ENCODE data around the gene CAMKK1. TPM values are rescaled to one million over a fixed set of nuclear protein-coding genes. Genes with fewer than 3 reads are reported as not detected.

CAMKK1 gene
- total and polyA plus RNA-seq, 2 experiments from 2014 or later: 4.3 to 7.1 TPM

GRCh38 chr17:3914312-3914670, 21.4 kb upstream of the CAMKK1 start:
- Mint-ChIP-seq H3K36me3 (ENCODE audit: low read depth) (no peaks in the 10 kb centered on the region), H3K27ac (no peak overlapping the region), H3K27me3 (ENCODE audit: insufficient read depth, low read depth, poor library complexity) (peaks cover 7% of the 10 kb centered on the region), H3K4me3 (no peak overlapping the region), H3K4me1 (peaks cover 5% of the 10 kb centered on the region; the same call in 1 of the 3 replicates), H3K9me3 (no peaks in the 10 kb centered on the region)
- H3K79me2 ChIP-seq (replicated peaks; ENCODE audit: insufficient read depth): no peaks in the 10 kb centered on the region
- H3F3A ChIP-seq (replicated peaks; ENCODE audit: low read depth): no peaks in the 10 kb centered on the region
- H2AFZ ChIP-seq: no peak overlapping the region
- no peaks in the 10 kb centered on the region for H3K9me2 ChIP-seq (ENCODE audit: insufficient read depth)
- H3K27ac ChIP-seq (ENCODE audit: low read depth): no peak overlapping the region
- H4K20me1 ChIP-seq (replicated peaks; ENCODE audit: insufficient read depth): no peaks in the 10 kb centered on the region
- no peaks in the 10 kb centered on the region for H3K27me3 ChIP-seq (ENCODE audit: insufficient read depth)
- no peak overlapping the region for H3K4me3 ChIP-seq
- DNase-seq (ENCODE audit: low spot score) (no peak), ATAC-seq (no peak)
- H3K4me2 ChIP-seq: no peak overlapping the region
- TF ChIP-seq EZH2phosphoT487 (IDR thresholded peaks at IDR 0.05; ENCODE audit: unreplicated experiment) (no peak), CREB1 (CRISPR knock-in tag; IDR thresholded peaks at IDR 0.05; ENCODE audit: low read depth) (no peak), STAT1 (IDR thresholded peaks at IDR 0.05; ENCODE audit: unreplicated experiment) (no peak), EZH2 (IDR thresholded peaks at IDR 0.05; ENCODE audit: low read depth, unreplicated experiment) (no peak), ZNF462 (CRISPR knock-in tag; IDR thresholded peaks at IDR 0.05) (no peak), REST (IDR thresholded peaks at IDR 0.05; ENCODE audit: unreplicated experiment) (no peak), JUNB (IDR thresholded peaks at IDR 0.05; ENCODE audit: unreplicated experiment) (no peak), ZNF331 (CRISPR knock-in tag; IDR thresholded peaks at IDR 0.05; ENCODE audit: low read depth) (no peak), ZNF114 (CRISPR knock-in tag; IDR thresholded peaks at IDR 0.05) (no peak), NANOG (IDR thresholded peaks at IDR 0.05; ENCODE audit: borderline replicate concordance) (no peak), POLR2AphosphoS5 (IDR thresholded peaks at IDR 0.05; ENCODE audit: low read depth) (no peak), ETS1 (IDR thresholded peaks at IDR 0.05) (no peak), CTCF (conservative IDR thresholded peaks at IDR 0.05; ENCODE audit: low read depth in 2 of 2) (no peak)
- no peaks in the 10 kb centered on the region; the same call in 1 of the 2 replicates for H3K4me1 ChIP-seq (ENCODE audit: insufficient read depth)
- no peaks in the 10 kb centered on the region for H3K36me3 ChIP-seq (ENCODE audit: insufficient read depth)

Measured in GM23338 (cell line).